Peyer's patch (tissue), 4 donors: ENCODE results near the gene ALOX5.
"Not testable (repeated sequence)": the region's sequence is repeated elsewhere in the genome, so short reads cannot be mapped to it uniquely, and the experiment has no call there.

Experiments used
- CTCF ChIP-seq, 6 experiments: fragments of 450-650 bp in 4 of 6; fragments of 200-600 bp in 2 of 6; sonication (generic) in 1 of 6; IDR thresholded peaks; one replicate each; pipeline ENCODE4 v1.5.1; 2017 to 2019; ENCODE audit warnings: antibody characterized with exemption in 6 of 6, mild to moderate bottlenecking in 3 of 6, moderate library complexity in 1 of 6
- POLR2A ChIP-seq, 2 donors: fragments of 450-650 bp; IDR thresholded peaks; one replicate each; pipeline ENCODE4 v1.5.1; 2017; ENCODE audit warnings: antibody characterized with exemption in 2 of 2, mild to moderate bottlenecking in 2 of 2, moderate library complexity in 2 of 2

GRCh38 chr10:45347464-45347863 is 26.6 kb upstream of the ALOX5 start:
- TF ChIP-seq POLR2A, CTCF (IDR thresholded peaks at IDR 0.05): not testable (repeated sequence)
